Breast epithelium (tissue), 4 donors: ENCODE data around the gene LGALS12. TPM values are rescaled to one million over a fixed set of nuclear protein-coding genes. Genes with fewer than 3 reads are reported as not detected.

ENCODE experiments used
- DNase-seq, 2 donors: peaks; one replicate each; pipeline ENCODE4 v3.0.0-alpha.2; 2019; ENCODE audit warnings: low spot score in 2 of 2
- H3K27ac ChIP-seq, 2 donors: fragments of 200-600 bp; sonication (generic) in 1 of 2; one replicate each; pipeline ENCODE4 v1.5.1; 2016 to 2019; ENCODE audit warnings: mild to moderate bottlenecking in 1 of 2
- H3K27me3 ChIP-seq, 2 donors: fragments of 200-600 bp; sonication (generic) in 1 of 2; one replicate each; pipeline versions ENCODE4 v1.5.1 to v1.6.0; 2017 to 2019; ENCODE audit warnings: control low read depth in 1 of 2, mild to moderate bottlenecking in 1 of 2
- H3K36me3 ChIP-seq: fragments of 200-600 bp; one replicate; pipeline ENCODE4 v1.5.1; 2019
- H3K4me1 ChIP-seq, 2 donors: fragments of 200-600 bp; sonication (generic); one replicate each; pipeline ENCODE4 v1.5.1; 2016 to 2019; ENCODE audit warnings: control low read depth in 1 of 2
- H3K4me3 ChIP-seq, 3 donors: fragments of 200-600 bp; sonication (generic); 1 replicate in 2 of 3; 2 replicates in 1 of 3; pipeline ENCODE4 v1.5.1; 2016 to 2019; ENCODE audit warnings: mild to moderate bottlenecking in 3 of 3, moderate library complexity in 2 of 3
- H3K9me3 ChIP-seq, 2 donors: fragments of 200-600 bp; sonication (generic) in 1 of 2; one replicate each; pipeline ENCODE4 v1.5.1; 2016 to 2019; ENCODE audit warnings: control low read depth in 1 of 2
- POLR2A ChIP-seq: fragments of 450-650 bp; IDR thresholded peaks from one replicate; pipeline ENCODE4 v1.6.1; 2016; ENCODE audit warnings: antibody characterized with exemption, mild to moderate bottlenecking, moderate library complexity
- POLR2AphosphoS5 ChIP-seq, 3 donors: sonication (generic); formaldehyde crosslinking; IDR thresholded peaks; one replicate each; pipeline ENCODE4 v1.6.1; 2017; ENCODE audit warnings: antibody characterized with exemption in 3 of 3
- intact Hi-C: fragments of 100-400 bp; cut with DNase I; formaldehyde crosslinking; loops from one replicate; pipeline ENCODE4 v1.15.1; 2023; ENCODE audit warnings: low total_unique reads
- total RNA-seq, 3 donors: library from RNA; depleted of rRNA; stranded (reverse); fragments of >200 nt; gene quantifications; one replicate each; pipeline ENCODE4 v1.1.0, GENCODE V29; 2016
- TF ChIP-seq, protein P1 (sequence below), 3 donors: fragments of 450-650 bp; IDR thresholded peaks; one replicate each; pipeline ENCODE4 v1.5.1; 2016 to 2017; ENCODE audit warnings: antibody characterized with exemption in 3 of 3, mild to moderate bottlenecking in 3 of 3, moderate library complexity in 3 of 3

LGALS12 gene
- total RNA-seq, 3 donors from 2014 or later = 6.6 to 82.6 (median 11.9) TPM

DNA sequence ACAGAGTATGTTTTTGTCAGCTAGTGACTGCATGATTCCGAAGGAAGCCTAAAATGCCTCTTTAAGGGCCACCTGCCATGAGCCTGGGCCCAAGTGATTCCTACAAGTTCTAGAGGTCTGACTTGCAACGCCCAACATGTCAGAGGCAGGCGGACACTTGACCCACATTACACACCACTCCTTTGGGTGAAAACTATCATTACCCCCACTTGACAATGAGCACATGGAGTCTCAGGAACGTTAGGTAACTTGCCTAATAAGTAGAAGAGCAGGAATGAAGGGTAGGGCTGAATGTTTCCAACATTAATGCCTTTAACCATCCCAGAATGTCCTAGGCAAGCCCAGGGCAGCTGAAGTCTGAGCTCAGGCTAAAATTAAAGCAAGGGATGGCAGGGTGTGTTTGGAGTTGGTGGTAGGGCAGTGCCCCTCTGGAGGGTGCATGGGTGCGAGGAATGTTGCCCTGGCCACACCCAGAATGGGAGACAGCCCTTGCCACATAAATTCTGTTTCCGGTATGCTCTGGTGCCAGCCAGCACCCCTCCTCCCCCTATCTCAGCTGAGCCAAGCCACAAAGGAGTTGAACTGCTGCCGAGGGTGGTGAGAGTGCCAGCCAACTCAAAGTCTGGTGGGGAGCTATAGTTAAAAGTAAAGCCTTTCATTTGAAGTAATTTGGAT is 54.8 kb downstream of the LGALS12 start:
- intact Hi-C loops = no loop called here
- H3K36me3 ChIP-seq = no peaks in the 10 kb centered on the region
- no peak for TF ChIP-seq POLR2A
- peak in 2 of 3 donors; percentile 9 to 57 for TF ChIP-seq POLR2AphosphoS5 (IDR thresholded peaks at IDR 0.05)
- H3K9me3 ChIP-seq = no peaks in the 10 kb centered on the region
- H3K4me3 ChIP-seq = peak overlapping the region in 1 of 3 donors; percentile 11
- DNase-seq = peak; percentile 74 to 82
- H3K27me3 ChIP-seq = no peaks in the 10 kb centered on the region
- H3K27ac ChIP-seq = peak overlapping the region; percentile 71 to 89
- H3K4me1 ChIP-seq = peaks cover 0 to 9% of the 10 kb centered on the region in 2 donors

DNA sequence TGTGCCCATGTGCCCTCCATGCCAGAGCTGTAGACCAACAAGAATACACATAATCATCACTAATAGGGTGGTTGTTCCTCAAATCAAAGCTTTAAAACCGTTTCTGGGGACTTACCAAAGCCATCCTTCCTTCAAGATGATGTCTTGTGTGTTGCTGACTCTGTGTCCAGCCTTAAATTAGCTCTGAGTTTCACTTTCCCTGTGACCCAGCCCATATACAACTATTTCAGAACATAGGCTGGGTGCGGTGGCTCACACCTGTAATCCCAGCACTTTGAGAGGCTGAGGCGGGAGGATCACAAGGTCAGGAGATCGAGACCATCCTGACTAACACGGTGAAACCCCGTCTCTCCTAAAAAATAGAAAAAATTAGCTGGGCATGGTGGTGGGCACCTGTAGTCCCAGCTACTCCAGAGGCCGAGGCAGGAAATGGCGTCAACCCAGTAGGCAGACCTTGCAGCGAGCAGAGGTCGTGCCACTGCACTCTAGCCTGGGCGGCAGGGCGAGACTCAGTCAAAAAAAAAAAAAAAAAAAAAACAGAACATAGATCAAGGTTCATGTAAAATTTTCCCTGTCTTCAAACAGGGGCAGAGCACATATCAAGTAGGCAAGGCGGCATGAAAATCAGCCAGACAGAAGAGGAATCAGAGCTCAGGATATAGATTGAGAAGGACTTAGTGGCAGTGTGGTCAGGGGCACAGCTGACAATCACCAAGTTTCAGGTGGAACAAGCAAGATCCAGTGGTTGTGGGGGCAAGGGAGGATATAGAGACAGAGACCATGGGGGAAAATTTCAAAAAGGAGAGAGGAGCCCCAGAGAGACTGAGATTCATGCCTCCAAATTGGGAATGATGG is 57.5 kb downstream of the LGALS12 start, which contains the start of gene PLAAT2:
Gene PLAAT2 (minus strand): TSS at position 179 of the 855 bp plus-strand sequence. CDS start 55 bp downstream, at position 124.
- Histone ChIP-seq H3K36me3 (no peaks in the 10 kb centered on the region), H3K4me1 (peaks cover 0 to 9% of the 10 kb centered on the region in 2 donors), H3K4me3 (no peak within 1 kb of the TSS), H3K27me3 (no peaks in the 10 kb centered on the region), H3K9me3 (no peaks in the 10 kb centered on the region), H3K27ac (peak within 1 kb of the TSS; percentile 50 to 69)
- peak in 1 of 2 donors; percentile 13 for DNase-seq
- intact Hi-C loops = no loop called here
- TF ChIP-seq, protein P1, sequence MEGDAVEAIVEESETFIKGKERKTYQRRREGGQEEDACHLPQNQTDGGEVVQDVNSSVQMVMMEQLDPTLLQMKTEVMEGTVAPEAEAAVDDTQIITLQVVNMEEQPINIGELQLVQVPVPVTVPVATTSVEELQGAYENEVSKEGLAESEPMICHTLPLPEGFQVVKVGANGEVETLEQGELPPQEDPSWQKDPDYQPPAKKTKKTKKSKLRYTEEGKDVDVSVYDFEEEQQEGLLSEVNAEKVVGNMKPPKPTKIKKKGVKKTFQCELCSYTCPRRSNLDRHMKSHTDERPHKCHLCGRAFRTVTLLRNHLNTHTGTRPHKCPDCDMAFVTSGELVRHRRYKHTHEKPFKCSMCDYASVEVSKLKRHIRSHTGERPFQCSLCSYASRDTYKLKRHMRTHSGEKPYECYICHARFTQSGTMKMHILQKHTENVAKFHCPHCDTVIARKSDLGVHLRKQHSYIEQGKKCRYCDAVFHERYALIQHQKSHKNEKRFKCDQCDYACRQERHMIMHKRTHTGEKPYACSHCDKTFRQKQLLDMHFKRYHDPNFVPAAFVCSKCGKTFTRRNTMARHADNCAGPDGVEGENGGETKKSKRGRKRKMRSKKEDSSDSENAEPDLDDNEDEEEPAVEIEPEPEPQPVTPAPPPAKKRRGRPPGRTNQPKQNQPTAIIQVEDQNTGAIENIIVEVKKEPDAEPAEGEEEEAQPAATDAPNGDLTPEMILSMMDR (IDR thresholded peaks at IDR 0.05) = no peak
- TF ChIP-seq POLR2AphosphoS5 (IDR thresholded peaks at IDR 0.05) (no peak), POLR2A (no peak)

DNA sequence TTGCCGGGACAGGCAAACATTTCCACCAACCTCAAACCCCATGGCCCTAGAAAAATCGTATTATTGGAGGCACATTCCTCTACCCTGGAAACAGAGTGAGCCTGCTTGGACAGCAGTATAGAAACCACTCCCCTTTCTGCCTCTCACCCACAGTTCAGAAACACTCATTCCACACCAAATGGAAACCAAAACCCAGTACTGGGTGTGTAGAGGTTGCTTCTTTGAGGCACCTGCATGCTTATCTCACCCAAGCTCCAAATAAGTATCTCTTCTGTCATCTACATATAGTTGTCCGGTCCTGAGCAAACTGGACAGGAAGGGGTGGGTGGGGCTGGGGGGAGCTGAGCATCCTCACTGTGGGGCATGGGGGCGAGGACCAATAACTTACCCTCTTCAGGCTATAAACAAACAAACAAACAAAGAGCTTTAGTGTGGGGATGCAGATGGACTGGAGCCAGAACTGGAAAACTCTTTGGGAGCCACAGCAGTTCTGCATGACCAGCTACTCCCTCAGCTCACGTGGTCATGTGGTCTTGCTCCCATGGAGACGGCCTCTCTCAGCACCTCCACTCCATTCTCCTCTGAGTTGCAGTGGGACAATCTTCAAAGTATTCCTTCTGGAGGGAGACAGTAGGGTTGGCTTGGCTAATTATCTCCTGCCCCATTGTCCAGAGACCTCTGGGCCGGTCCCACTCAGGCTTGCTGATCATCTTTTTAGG is 58.3 kb downstream of the LGALS12 start:
- no peaks in the 10 kb centered on the region for H3K36me3 ChIP-seq
- peak overlapping the region; percentile 50 to 69 for H3K27ac ChIP-seq
- peak in 1 of 2 donors; percentile 15 for DNase-seq
- intact Hi-C loops = no loop called here
- TF ChIP-seq POLR2AphosphoS5 (IDR thresholded peaks at IDR 0.05) = no peak
- TF ChIP-seq, protein P1 (IDR thresholded peaks at IDR 0.05) = no peak
- no peaks in the 10 kb centered on the region for H3K9me3 ChIP-seq
- H3K27me3 ChIP-seq = no peaks in the 10 kb centered on the region
- H3K4me1 ChIP-seq = peaks cover 0 to 7% of the 10 kb centered on the region in 2 donors
- no peak overlapping the region for H3K4me3 ChIP-seq

DNA sequence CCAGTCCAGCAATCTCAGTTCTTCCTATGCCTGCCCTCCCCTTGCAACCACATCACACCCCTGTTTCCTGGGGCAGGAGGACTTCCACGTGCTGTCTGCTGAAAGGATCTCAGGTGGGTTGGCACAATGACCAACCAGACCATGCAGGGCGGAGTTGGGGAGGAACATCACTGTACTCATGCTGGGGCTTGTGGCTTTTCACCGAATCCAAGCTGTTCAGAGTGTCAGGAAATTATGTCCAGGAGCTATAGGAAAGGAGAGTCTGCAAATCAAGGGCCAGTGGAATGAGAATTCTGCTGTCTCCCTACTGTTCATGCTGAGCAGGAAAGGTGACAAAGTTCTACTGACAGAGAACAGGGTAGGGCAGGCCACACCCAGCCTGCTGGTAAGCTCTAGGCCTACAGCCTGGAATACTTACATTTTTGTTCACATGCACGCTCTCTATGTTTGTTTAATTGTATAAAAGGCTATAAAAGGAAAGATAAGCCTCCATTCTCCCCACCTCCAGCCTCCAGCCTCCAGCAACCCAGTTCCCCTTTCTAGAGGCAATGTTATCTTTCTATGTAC is 59.0 kb downstream of the LGALS12 start:
- intact Hi-C loops = no loop called here
- peak in 1 of 2 donors; percentile 17 for DNase-seq
- Histone ChIP-seq H3K9me3 (no peaks in the 10 kb centered on the region), H3K36me3 (no peaks in the 10 kb centered on the region), H3K27ac (peak overlapping the region; percentile 50 to 69), H3K27me3 (no peaks in the 10 kb centered on the region), H3K4me3 (no peak overlapping the region), H3K4me1 (peaks cover 0 to 5% of the 10 kb centered on the region in 2 donors)
- TF ChIP-seq, protein P1 (IDR thresholded peaks at IDR 0.05) = peak in 1 of 3 donors; percentile 13
- TF ChIP-seq POLR2A (no peak), POLR2AphosphoS5 (IDR thresholded peaks at IDR 0.05) (no peak)

Other genes with a start within 250 kb of the LGALS12 start
- not detected for gene SLC22A9, start 136.3 kb upstream of the LGALS12 start, total RNA-seq
- gene PLAAT5, start 14.9 kb upstream of the LGALS12 start, total RNA-seq = 10 to 100 TPM in 2 of 3 donors, 1 to 10 TPM in 1; 9.8 to 61.9 (median 11.9) TPM
- 10 to 100 TPM; 13.9 to 100.0 (median 95.3) TPM for gene PLAAT4, start 30.7 kb downstream of the LGALS12 start, total RNA-seq
- gene PLAAT2, start 57.3 kb downstream of the LGALS12 start, total RNA-seq = 1 to 10 TPM; 1.1 to 2.6 (median 2.0) TPM
- gene PLAAT3, start 108.3 kb downstream of the LGALS12 start, total RNA-seq = 100 to 1,000 TPM; 128 to 527 (median 204) TPM
- gene ATL3, start 165.3 kb downstream of the LGALS12 start, total RNA-seq = 100 to 1,000 TPM in 1 of 3 donors, 10 to 100 TPM in 2; 75.2 to 165 (median 77.3) TPM
- 100 to 1,000 TPM; 115 to 199 (median 162) TPM for gene RTN3, start 175.4 kb downstream of the LGALS12 start, total RNA-seq